ENCODE data around the gene CCL1. TPM values are rescaled to one million over a fixed set of nuclear protein-coding genes. Genes with fewer than 3 reads are reported as not detected.

The CCL1 gene
- total RNA-seq, 1 donor from 2014 or later: not detected

- no peak for DNase-seq
- TF ChIP-seq CTCF (IDR thresholded peaks at IDR 0.05; ENCODE audit: partially characterized antibody, unreplicated experiment): no peak
- H3K36me3 Mint-ChIP-seq (ENCODE audit: unreplicated experiment): no peaks in the 10 kb centered on the region
- H3K9me3 Mint-ChIP-seq (ENCODE audit: unreplicated experiment): peaks cover 1% of the 10 kb centered on the region
- no peak overlapping the region for H3K27ac Mint-ChIP-seq (ENCODE audit: unreplicated experiment)
- H3K27me3 Mint-ChIP-seq (ENCODE audit: unreplicated experiment): peaks cover 3% of the 10 kb centered on the region
- peaks cover 1% of the 10 kb centered on the region for H3K4me1 Mint-ChIP-seq (ENCODE audit: low read depth, unreplicated experiment)
- no peak overlapping the region for H3K4me3 Mint-ChIP-seq (ENCODE audit: unreplicated experiment)
These were observed 8.5 kb upstream of the CCL1 start for GRCh38 chr17:34371405-34372100.

GRCh38 chr17:34370997-34371395 is 8.0 kb upstream of the CCL1 start:
- Mint-ChIP-seq H3K27ac (ENCODE audit: unreplicated experiment) (no peak overlapping the region), H3K9me3 (ENCODE audit: unreplicated experiment) (peaks cover 1% of the 10 kb centered on the region), H3K4me1 (ENCODE audit: low read depth, unreplicated experiment) (peaks cover 1% of the 10 kb centered on the region), H3K27me3 (ENCODE audit: unreplicated experiment) (peaks cover 3% of the 10 kb centered on the region), H3K4me3 (ENCODE audit: unreplicated experiment) (no peak overlapping the region), H3K36me3 (ENCODE audit: unreplicated experiment) (no peaks in the 10 kb centered on the region)
- TF ChIP-seq CTCF (IDR thresholded peaks at IDR 0.05; ENCODE audit: partially characterized antibody, unreplicated experiment): no peak
- DNase-seq: no peak

GRCh38 chr17:34370376-34370996 is 7.5 kb upstream of the CCL1 start:
- DNase-seq: no peak
- TF ChIP-seq CTCF (IDR thresholded peaks at IDR 0.05; ENCODE audit: partially characterized antibody, unreplicated experiment): no peak
- Mint-ChIP-seq H3K4me1 (ENCODE audit: low read depth, unreplicated experiment) (peaks cover 1% of the 10 kb centered on the region), H3K27ac (ENCODE audit: unreplicated experiment) (no peak overlapping the region), H3K4me3 (ENCODE audit: unreplicated experiment) (no peak overlapping the region), H3K9me3 (ENCODE audit: unreplicated experiment) (peaks cover 1% of the 10 kb centered on the region), H3K36me3 (ENCODE audit: unreplicated experiment) (no peaks in the 10 kb centered on the region), H3K27me3 (ENCODE audit: unreplicated experiment) (peaks cover 3% of the 10 kb centered on the region)

DNA sequence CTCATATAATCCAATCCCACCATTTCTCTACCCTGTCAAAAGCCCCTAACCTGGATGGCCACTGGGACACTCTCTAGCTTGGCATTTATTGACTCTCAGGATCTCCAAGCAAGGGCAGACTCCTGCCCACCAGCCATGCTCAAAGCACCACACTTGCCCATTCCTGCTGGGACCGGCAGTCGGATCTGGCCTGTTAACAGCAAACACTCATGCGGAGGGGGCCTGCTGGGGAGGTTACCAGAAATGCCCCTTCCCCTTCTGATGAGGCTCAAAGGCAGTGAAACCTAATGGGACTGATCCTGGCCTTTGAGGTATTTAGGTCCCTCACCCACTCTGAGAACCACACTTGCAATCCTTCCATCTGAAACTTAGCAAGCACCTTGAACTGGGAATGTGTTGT is 6.5 kb upstream of the CCL1 start:
- Mint-ChIP-seq H3K27ac (ENCODE audit: unreplicated experiment) (no peak overlapping the region), H3K4me1 (ENCODE audit: low read depth, unreplicated experiment) (peaks cover 1% of the 10 kb centered on the region), H3K9me3 (ENCODE audit: unreplicated experiment) (peaks cover 1% of the 10 kb centered on the region), H3K36me3 (ENCODE audit: unreplicated experiment) (no peaks in the 10 kb centered on the region), H3K27me3 (ENCODE audit: unreplicated experiment) (peaks cover 3% of the 10 kb centered on the region), H3K4me3 (ENCODE audit: unreplicated experiment) (no peak overlapping the region)
- no peak for DNase-seq
- TF ChIP-seq CTCF (IDR thresholded peaks at IDR 0.05; ENCODE audit: partially characterized antibody, unreplicated experiment): no peak

- no peak for TF ChIP-seq CTCF (IDR thresholded peaks at IDR 0.05; ENCODE audit: partially characterized antibody, unreplicated experiment)
- no peak overlapping the region for H3K27ac Mint-ChIP-seq (ENCODE audit: unreplicated experiment)
- DNase-seq: no peak
- H3K9me3 Mint-ChIP-seq (ENCODE audit: unreplicated experiment): peaks cover 1% of the 10 kb centered on the region
- H3K4me1 Mint-ChIP-seq (ENCODE audit: low read depth, unreplicated experiment): peaks cover 1% of the 10 kb centered on the region
- H3K27me3 Mint-ChIP-seq (ENCODE audit: unreplicated experiment): peaks cover 3% of the 10 kb centered on the region
- H3K36me3 Mint-ChIP-seq (ENCODE audit: unreplicated experiment): no peaks in the 10 kb centered on the region
- no peak overlapping the region for H3K4me3 Mint-ChIP-seq (ENCODE audit: unreplicated experiment)
These were observed 6.0 kb upstream of the CCL1 start for GRCh38 chr17:34368946-34369500.

Data from glutamatergic neuron (in vitro differentiated cells).